Epithelial cell of esophagus (primary cell): Measurements from ENCODE around the gene TRIM46.

Experiments
- DNase-seq: peaks from one replicate; pipeline ENCODE4 v3.0.0; 2010; ENCODE audit warnings: low read depth
- H3K4me3 ChIP-seq: 2 replicates; pipeline ENCODE4 v1.5.1; 2011; ENCODE audit warnings: mild to moderate bottlenecking, low read length, control low read depth
- TF ChIP-seq, protein P1 (sequence below): IDR thresholded peaks from 2 replicates; pipeline ENCODE4 v1.5.1; 2011; ENCODE audit warnings: low read depth, mild to moderate bottlenecking, low read length, control low read depth, inconsistent platforms; ENCODE audit not compliant: insufficient read depth; ENCODE audit errors: missing control alignments

TRIM46 gene

DNA sequence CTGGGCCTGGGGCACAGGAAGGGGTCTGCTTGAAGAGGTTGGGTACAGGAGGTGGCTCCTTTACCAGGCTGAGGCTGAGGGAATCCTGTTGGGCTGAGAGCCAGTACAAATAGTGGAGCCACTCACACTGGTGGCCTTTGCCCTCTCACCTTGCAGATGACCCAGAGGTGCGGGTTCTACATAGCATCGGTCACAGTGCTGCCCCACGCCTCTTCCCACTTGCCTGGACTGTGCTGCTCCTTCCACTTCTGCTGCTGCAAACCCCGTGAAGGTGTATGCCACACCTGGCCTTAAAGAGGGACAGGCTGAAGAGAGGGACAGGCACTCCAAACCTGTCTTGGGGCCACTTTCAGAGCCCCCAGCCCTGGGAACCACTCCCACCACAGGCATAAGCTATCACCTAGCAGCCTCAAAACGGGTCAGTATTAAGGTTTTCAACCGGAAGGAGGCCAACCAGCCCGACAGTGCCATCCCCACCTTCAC, 39.8 kb upstream of the TRIM46 start:
- DNase-seq: no peak

DNA sequence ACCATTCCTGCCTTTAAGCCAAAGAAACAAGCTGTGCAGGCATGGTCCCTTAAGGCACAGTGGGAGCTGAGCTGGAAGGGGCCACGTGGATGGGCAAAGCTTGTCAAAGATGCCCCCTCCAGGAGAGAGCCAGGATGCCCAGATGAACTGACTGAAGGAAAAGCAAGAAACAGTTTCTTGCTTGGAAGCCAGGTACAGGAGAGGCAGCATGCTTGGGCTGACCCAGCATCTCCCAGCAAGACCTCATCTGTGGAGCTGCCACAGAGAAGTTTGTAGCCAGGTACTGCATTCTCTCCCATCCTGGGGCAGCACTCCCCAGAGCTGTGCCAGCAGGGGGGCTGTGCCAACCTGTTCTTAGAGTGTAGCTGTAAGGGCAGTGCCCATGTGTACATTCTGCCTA, 39.3 kb upstream of the TRIM46 start:
- TF ChIP-seq, protein P1, sequence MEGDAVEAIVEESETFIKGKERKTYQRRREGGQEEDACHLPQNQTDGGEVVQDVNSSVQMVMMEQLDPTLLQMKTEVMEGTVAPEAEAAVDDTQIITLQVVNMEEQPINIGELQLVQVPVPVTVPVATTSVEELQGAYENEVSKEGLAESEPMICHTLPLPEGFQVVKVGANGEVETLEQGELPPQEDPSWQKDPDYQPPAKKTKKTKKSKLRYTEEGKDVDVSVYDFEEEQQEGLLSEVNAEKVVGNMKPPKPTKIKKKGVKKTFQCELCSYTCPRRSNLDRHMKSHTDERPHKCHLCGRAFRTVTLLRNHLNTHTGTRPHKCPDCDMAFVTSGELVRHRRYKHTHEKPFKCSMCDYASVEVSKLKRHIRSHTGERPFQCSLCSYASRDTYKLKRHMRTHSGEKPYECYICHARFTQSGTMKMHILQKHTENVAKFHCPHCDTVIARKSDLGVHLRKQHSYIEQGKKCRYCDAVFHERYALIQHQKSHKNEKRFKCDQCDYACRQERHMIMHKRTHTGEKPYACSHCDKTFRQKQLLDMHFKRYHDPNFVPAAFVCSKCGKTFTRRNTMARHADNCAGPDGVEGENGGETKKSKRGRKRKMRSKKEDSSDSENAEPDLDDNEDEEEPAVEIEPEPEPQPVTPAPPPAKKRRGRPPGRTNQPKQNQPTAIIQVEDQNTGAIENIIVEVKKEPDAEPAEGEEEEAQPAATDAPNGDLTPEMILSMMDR: peak; percentile 8
- peak overlapping the region; percentile 81 for H3K4me3 ChIP-seq
- DNase-seq: peak; percentile 42

More for the DNA sequence above, 39.8 kb upstream of the TRIM46 start:
- no peak overlapping the region for H3K4me3 ChIP-seq
- TF ChIP-seq, protein P1: no peak

DNA sequence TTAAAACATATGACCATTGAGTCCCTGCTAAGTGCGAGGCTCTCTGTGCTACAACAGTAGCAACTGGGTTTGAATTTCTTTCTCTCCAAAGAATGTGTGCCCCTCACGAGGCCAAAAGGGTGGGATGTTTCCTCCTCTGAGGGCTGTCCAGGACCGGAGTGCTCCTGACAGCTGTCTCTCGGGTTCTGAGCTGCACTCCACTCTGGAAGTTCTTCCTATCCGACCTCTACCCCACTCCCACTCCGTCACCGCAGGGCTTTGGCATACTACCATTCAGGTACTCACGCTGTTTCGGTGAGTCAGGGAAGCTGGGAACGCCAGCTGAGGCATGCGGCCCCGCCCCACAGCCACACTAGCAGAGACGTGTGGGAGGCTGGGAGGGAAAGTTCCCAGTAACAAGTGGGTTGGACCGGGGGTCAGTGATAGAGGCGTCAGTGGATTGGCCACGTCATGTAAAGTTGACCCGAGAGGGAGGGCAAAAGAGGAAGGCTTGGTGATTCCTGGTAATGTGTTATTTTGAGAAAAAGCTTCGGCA, 38.7 kb upstream of the TRIM46 start:
- DNase-seq: peak; percentile 100
- TF ChIP-seq, protein P1: no peak

DNA sequence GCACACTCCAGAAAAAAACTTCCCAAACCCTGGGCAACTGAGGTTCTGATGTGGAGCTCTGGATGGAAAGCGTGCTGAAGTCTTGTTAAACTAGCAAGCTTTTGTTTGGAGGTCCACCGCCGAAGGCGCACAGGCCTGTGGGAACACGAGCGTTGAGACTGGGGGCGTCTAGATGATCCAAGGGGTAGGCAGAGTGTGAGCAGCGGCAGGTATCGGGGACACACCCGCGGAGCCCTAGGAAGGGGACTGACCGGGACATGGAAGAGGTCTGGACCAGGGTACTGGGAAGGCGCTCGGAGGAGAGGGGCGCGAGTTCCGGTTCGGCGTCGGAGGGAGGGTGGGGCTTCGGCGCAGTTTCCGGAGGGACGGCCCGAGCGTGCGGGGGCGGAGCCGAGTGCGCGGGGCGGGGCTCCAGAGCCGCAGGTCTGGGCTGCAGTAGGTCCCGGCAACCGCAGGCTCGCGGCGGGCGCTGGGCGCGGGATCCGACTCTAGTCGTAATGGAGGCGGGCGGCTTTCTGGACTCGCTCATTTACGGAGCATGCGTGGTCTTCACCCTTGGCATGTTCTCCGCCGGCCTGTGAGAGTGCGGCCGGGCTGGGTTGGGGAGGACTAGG, 38.1 kb upstream of the TRIM46 start, which contains the start of gene SLC50A1:
TSS of gene SLC50A1 (plus strand) at position 438 of the 614 bp plus-strand sequence. CDS start at position 498, 60 bp downstream.
- TF ChIP-seq, protein P1: peak; percentile 26
- peak within 1 kb of the TSS; percentile 81 for H3K4me3 ChIP-seq
- DNase-seq: peak; percentile 96

More for the DNA sequence above, 38.7 kb upstream of the TRIM46 start:
- H3K4me3 ChIP-seq: peak overlapping the region; percentile 81

DNA sequence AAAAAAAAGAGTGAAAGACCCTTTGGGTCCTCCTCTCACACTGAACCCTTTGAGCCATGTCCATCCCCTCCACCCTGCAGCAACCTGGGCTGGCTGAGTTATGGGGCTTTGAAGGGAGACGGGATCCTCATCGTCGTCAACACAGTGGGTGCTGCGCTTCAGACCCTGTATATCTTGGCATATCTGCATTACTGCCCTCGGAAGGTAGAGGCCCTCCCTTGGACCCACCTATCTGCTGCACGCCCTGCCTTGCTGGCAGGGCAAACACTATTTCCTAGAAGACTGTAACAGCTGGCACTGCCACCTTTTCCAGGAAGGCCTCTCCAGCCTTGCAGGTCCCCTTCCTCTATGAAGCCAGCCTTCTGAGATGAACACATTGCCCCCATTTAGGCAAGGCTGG, 36.9 kb upstream of the TRIM46 start:
- H3K4me3 ChIP-seq: peak overlapping the region; percentile 81
- TF ChIP-seq, protein P1: no peak
- no peak for DNase-seq

DNA sequence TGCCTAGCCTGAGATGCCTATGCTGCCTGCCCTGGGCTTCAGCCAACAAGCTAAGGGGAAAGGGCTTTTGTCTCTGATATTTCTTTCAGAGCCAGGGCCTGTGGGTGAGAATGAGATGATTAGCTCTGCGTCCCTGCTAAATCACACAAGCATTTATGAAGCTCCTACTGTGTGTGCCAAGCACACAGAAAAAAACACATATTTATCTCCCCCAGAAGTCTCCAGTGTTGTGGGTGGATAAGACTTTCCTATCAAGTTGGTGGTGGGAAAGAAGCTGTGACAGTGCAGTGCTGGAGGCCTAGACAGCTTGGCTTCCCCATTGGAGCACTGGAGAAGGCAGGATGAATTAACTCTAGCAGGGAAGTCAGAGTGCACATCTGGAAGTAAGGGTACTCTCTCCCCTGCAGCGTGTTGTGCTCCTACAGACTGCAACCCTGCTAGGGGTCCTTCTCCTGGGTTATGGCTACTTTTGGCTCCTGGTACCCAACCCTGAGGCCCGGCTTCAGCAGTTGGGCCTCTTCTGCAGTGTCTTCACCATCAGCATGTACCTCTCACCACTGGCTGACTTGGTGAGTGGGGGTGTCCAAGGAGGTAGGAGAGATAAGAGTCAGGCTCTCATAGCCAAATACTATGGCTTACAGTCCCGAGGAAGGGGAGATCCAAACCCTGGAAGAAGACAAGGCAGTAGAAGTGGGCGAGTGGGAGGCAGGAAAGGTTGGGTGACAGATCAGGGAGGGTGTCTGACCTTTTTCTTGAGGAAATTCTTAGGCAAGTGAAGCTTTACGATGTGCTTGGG, 36.3 kb upstream of the TRIM46 start:
- TF ChIP-seq, protein P1: no peak
- H3K4me3 ChIP-seq: peak overlapping the region; percentile 81
- no peak for DNase-seq
